Suprapubic skin (tissue), 3 donors: Measurements from ENCODE around the gene GRM3.

Source experiments
- CTCF ChIP-seq, 2 donors: fragments of 200-600 bp in 1 of 2; fragments of 450-650 bp in 1 of 2; sonication (generic) in 1 of 2; IDR thresholded peaks; one replicate each; pipeline ENCODE4 v1.5.1; 2016 to 2019; ENCODE audit warnings: antibody characterized with exemption in 2 of 2, mild to moderate bottlenecking in 1 of 2, moderate library complexity in 1 of 2
- EP300 ChIP-seq: sonication (generic); formaldehyde crosslinking; IDR thresholded peaks from one replicate; pipeline ENCODE4 v1.6.1; 2017; ENCODE audit warnings: antibody characterized with exemption
- POLR2A ChIP-seq, 2 donors: fragments of 450-650 bp; IDR thresholded peaks; one replicate each; pipeline ENCODE4 v1.6.1; 2017; ENCODE audit warnings: antibody characterized with exemption in 2 of 2, mild to moderate bottlenecking in 2 of 2, moderate library complexity in 2 of 2

GRCh38 chr7:86748201-86748600, 104.5 kb downstream of the GRM3 start:
- no peak for TF ChIP-seq POLR2A (IDR thresholded peaks at IDR 0.05)
- TF ChIP-seq CTCF (IDR thresholded peaks at IDR 0.05): no peak
- TF ChIP-seq EP300: no peak
